Parathyroid adenoma (tissue), 2 donors: ENCODE data around the gene MET.
A peak's percentile ranks its signal among the peaks of the same experiment; 100 is the strongest.

Experiments
- H2AFZ ChIP-seq: fragments of 300-600 bp; sonication (generic); one replicate; pipeline ENCODE4 v1.7.0; 2017; ENCODE audit warnings: antibody characterized with exemption, mild to moderate bottlenecking
- H3K27ac ChIP-seq: fragments of 300-600 bp; sonication (generic); one replicate; pipeline ENCODE4 v1.7.0; 2017
- H3K27me3 ChIP-seq: fragments of 300-600 bp; sonication (generic); one replicate; pipeline ENCODE4 v1.7.0; 2017; ENCODE audit warnings: low read length; ENCODE audit not compliant: control insufficient read depth, insufficient read depth
- H3K36me3 ChIP-seq: fragments of 300-600 bp; sonication (generic); one replicate; pipeline ENCODE4 v1.7.0; 2017; ENCODE audit warnings: low read length; ENCODE audit not compliant: control insufficient read depth, insufficient read depth
- H3K4me1 ChIP-seq: fragments of 300-600 bp; sonication (generic); one replicate; pipeline ENCODE4 v1.7.0; 2017; ENCODE audit warnings: control low read depth
- H3K4me2 ChIP-seq: fragments of 300-600 bp; sonication (generic); one replicate; pipeline ENCODE4 v1.7.0; 2017; ENCODE audit warnings: low read length
- H3K4me3 ChIP-seq: fragments of 300-600 bp; sonication (generic); one replicate; pipeline ENCODE4 v1.7.0; 2017; ENCODE audit warnings: low read depth, low read length
- H3K79me2 ChIP-seq: fragments of 300-600 bp; sonication (generic); one replicate; pipeline ENCODE4 v1.7.0; 2017; ENCODE audit warnings: control low read depth
- H3K9ac ChIP-seq: fragments of 300-600 bp; sonication (generic); one replicate; pipeline ENCODE4 v1.7.0; 2017; ENCODE audit warnings: mild to moderate bottlenecking
- H3K9me3 ChIP-seq: fragments of 300-600 bp; sonication (generic); one replicate; pipeline ENCODE4 v1.7.0; 2017; ENCODE audit warnings: low read length; ENCODE audit not compliant: control insufficient read depth
- CTCF ChIP-seq: fragments of 300-600 bp; sonication (generic); IDR thresholded peaks from one replicate; pipeline ENCODE4 v1.7.0; 2017; ENCODE audit warnings: antibody characterized with exemption, mild to moderate bottlenecking
- donor health status: primary hyperparathyroidism.

MET gene

DNA sequence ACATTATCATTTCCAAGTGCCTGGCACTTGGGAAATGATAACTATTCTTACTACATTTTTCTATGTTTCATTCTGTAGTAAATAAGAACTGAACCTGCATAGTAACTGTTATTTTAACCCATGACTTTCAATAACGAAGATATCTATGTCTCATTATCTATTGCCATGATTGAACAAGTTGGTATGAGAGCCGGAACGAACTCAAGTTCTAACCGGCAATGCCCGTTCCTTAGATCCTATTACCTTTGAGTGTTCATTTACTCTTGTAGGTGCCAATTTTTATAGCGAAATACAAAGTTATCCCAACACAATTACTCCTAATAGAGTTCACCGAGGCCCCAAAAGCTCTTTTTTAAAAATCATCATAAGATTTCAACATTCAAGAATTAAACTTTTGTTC is 885 bp upstream of the MET start:
- no peak overlapping the region for H3K9ac ChIP-seq
- no peaks in the 10 kb centered on the region for H3K4me1 ChIP-seq
- no peak overlapping the region for H3K27ac ChIP-seq
- no peaks in the 10 kb centered on the region for H3K27me3 ChIP-seq
- TF ChIP-seq CTCF: no peak
- no peaks in the 10 kb centered on the region for H3K79me2 ChIP-seq
- H3K36me3 ChIP-seq: no peaks in the 10 kb centered on the region
- H3K4me3 ChIP-seq: no peak overlapping the region
- H3K4me2 ChIP-seq: peak overlapping the region; percentile 95
- no peak overlapping the region for H2AFZ ChIP-seq
- H3K9me3 ChIP-seq: no peaks in the 10 kb centered on the region

DNA sequence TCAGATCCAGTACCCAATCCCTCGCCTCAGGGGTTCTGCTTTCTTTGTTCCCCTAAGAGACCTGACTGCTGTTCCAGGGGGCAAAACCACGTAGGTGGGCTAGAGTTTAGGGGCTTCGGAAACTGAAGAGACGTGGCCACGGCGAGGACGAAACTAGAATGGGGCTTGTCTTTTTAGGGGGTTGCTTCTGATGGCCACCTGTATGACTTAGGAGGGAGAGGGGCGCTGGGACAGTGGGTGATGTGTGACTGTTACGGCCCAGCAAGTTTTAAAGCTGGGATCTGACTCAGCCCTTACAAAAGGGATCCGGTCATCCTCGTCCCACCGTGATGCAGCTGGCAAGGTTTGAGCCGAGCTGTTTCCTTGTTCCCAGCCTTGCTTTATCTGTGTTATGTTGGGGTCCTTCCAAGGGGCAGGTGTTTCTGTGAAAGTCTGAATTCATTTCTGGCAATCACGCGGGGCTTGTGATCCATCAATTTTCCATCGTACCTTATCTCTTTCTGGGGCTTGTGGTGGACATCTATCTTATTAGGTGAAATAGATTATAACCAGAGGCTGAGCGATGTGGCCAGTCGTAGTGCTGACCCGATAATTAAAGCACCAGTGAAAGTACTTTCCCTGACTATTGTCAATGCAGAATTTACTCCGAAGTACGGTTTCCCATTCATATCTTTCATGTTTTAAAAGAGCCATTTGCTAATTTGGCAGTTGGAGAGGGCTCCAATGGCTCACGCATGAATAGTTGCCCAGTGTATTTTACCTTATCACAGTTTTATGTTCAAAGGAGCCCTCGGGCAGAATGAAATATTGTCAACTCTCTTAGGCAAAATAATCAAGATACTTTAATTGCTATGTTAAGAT is 830 bp downstream of the MET start:
- Histone ChIP-seq H2AFZ (peak overlapping the region; percentile 69), H3K9me3 (no peaks in the 10 kb centered on the region), H3K4me2 (peak overlapping the region; percentile 74), H3K36me3 (no peaks in the 10 kb centered on the region), H3K9ac (no peak overlapping the region), H3K79me2 (no peaks in the 10 kb centered on the region), H3K27ac (no peak overlapping the region), H3K4me3 (peak overlapping the region; percentile 45), H3K27me3 (no peaks in the 10 kb centered on the region), H3K4me1 (no peaks in the 10 kb centered on the region)
- no peak for TF ChIP-seq CTCF

DNA sequence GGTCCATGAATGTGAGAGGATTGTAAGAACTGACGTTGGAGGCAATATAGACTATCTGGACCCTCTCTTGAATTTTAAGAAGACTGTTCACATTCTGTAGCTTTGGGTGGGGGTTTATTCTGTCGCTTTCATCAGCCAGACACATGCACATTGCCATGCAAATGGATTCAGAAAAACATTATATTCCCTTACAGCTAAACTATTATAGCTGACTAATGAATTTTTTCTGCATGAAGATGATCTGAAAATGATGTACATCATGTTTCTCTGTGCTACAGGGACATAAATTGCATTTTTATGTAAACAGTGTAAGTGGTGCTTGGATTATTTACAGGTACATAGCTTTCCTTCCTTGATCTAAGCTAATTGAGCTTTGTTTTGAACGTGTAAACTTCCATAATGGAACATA is 1.5 kb downstream of the MET start:
- no peak overlapping the region for H3K9ac ChIP-seq
- H3K79me2 ChIP-seq: no peaks in the 10 kb centered on the region
- H3K27me3 ChIP-seq: no peaks in the 10 kb centered on the region
- H3K9me3 ChIP-seq: no peaks in the 10 kb centered on the region
- H3K4me3 ChIP-seq: no peak overlapping the region
- no peak overlapping the region for H3K27ac ChIP-seq
- no peaks in the 10 kb centered on the region for H3K4me1 ChIP-seq
- H2AFZ ChIP-seq: no peak overlapping the region
- H3K36me3 ChIP-seq: no peaks in the 10 kb centered on the region
- TF ChIP-seq CTCF: no peak
- H3K4me2 ChIP-seq: no peak overlapping the region

GRCh38 chr7:116674508-116675173 is 2.6 kb downstream of the MET start:
- Histone ChIP-seq H3K36me3 (no peaks in the 10 kb centered on the region), H2AFZ (no peak overlapping the region), H3K4me1 (no peaks in the 10 kb centered on the region), H3K9me3 (no peaks in the 10 kb centered on the region), H3K4me2 (no peak overlapping the region), H3K27me3 (no peaks in the 10 kb centered on the region), H3K27ac (no peak overlapping the region), H3K4me3 (no peak overlapping the region), H3K79me2 (no peaks in the 10 kb centered on the region), H3K9ac (no peak overlapping the region)
- no peak for TF ChIP-seq CTCF
